H7 (cell line): ENCODE data around the gene ATXN2. TPM values are rescaled to one million over a fixed set of nuclear protein-coding genes. Genes with fewer than 3 reads are reported as not detected.
"Not testable (repeated sequence)": the region's sequence is repeated elsewhere in the genome, so short reads cannot be mapped to it uniquely, and the experiment has no call there.

Experiments used
- DNase-seq: peaks from one replicate; pipeline ENCODE4 v3.0.0; 2012
- H3K27me3 ChIP-seq: 2 replicates; pipeline ENCODE4 v1.6.0; 2011; ENCODE audit warnings: mild to moderate bottlenecking, low read length; ENCODE audit not compliant: control insufficient read depth, insufficient read depth
- H3K36me3 ChIP-seq: replicated peaks from 2 replicates; pipeline ENCODE4 v1.5.1; 2011; ENCODE audit warnings: low read length; ENCODE audit not compliant: control insufficient read depth, insufficient read depth
- H3K4me3 ChIP-seq: 2 replicates; pipeline ENCODE4 v1.5.1; 2011; ENCODE audit warnings: low read depth, mild to moderate bottlenecking, control low read depth, low read length, moderate library complexity; ENCODE audit not compliant: insufficient read depth
- total RNA-seq: library from RNA; depleted of rRNA; stranded (reverse); fragments of >200 nt; shearing (Covaris generic); gene quantifications from 2 replicates; pipeline ENCODE4 v1.2.3, GENCODE V29; 2014

The ATXN2 gene
- total RNA-seq, 1 experiment from 2014 or later = 14.4 TPM

DNA sequence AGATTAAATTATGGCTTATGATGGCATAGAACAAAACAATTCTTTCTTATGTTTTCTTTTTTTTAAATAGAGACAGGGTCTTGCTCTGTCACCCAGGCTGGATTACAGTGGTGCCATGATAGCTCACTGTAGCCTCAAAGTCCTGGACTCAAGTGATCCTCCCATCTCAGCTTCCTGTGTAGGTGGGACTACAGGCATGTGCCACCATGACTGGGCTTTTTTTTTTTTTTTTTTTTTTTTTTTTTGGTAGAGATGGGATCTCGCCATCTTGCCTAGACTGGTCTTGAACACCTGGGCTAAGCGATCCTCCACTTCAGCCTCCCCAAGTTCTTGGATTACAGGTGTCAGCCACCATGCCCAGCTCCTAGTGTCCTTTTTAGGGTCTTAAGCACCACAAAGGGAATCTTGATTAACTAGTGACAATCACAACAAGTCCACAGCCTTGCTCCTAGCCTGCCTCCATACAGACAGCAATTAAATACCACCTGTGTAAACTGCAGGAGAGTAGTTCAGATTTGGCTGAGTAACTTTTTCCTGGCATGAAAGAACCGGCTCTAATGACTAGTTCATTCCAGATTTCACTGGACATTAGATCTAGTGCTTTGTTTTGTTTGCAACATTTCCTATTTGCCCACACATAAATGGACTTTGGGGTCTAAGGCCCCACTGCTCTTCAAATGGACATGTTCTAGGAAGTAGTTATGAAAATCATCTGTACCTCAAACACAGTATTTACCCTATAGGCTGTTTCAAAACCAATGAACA is 131.8 kb downstream of the ATXN2 start:
- no peak for DNase-seq
- Histone ChIP-seq H3K27me3 (no peaks in the 10 kb centered on the region), H3K36me3 (peaks cover 7% of the 10 kb centered on the region), H3K4me3 (no peak overlapping the region)

DNA sequence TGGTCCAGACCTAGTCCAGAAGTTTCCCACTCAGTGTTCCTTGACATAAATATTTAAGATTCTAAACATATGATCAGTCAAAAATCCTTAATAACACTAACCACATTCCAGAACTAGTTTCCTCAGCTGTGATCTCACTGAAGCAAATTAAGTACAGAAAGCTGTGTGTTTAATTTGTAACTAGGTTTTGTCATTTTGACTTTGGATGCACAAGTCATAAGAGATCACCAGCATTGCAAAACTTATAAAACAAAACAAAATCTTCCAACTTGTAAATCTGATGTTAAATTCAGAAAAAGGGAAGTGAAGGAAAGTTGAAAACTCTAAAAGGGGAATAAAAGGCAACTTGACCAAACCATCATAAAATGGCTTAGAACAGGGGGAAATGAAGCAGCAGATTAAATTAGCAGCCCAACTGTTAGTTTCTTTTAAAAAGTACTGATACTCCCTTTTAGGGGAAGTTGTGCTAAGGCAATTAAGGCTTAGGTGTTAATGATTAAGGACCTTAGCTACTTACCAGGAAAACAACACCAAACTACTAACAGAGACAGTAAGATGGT is 136.8 kb downstream of the ATXN2 start:
- H3K4me3 ChIP-seq = no peak overlapping the region
- no peaks in the 10 kb centered on the region for H3K27me3 ChIP-seq
- H3K36me3 ChIP-seq = no peaks in the 10 kb centered on the region; the same call in 1 of the 2 replicates
- DNase-seq = no peak

DNA sequence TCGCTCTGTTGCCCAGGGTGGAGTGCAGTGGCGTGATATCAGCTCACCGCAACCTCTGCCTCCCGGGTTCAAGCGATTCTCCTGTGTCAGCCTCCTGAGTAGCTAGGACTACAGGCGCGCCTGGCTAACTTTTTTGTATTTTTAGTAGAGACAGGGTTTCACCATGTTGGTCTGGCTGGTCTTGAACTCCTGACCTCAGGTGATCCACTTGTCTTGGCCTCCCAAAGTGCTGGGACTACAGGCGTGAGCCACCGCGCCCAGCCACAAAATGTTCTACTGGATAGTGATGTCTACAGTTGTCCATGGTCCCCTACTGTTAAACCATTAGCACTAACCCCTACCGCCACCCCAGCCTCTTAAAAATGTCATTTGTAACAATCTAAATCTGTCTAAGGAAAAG is 139.0 kb downstream of the ATXN2 start:
- DNase-seq, H3K4me3 ChIP-seq, H3K27me3 ChIP-seq: not testable (repeated sequence)
- H3K36me3 ChIP-seq = peaks cover 10% of the 10 kb centered on the region

DNA sequence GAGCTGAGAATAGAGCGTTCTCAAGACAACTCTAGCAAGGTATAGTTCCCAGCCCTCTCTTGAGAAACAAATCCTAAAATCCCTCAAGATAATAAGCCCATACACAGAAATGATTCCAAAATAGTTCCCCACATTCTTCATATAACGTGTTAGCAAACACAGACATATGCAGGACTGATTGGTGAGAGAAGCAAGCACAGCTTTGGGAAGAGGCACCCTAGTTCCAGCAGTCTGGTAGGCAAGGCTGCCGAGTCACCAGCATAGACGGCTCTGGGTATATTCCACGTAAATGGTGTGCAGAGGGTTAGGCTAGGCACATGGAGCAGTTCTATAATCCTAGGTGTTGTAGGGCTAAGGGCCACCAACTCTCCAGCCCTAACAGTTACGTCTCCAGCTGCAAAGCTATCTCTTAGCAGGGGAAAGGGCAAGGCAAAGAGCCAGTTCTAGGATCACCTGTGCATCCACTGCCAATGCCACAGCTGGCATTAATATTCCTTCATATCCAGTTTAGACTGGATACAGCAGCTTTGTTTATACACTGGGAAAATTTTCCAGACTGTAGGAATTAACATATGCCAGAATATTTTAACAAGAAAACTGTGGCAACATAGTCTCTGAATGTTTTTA is 140.5 kb downstream of the ATXN2 start:
- H3K36me3 ChIP-seq = peaks cover 19% of the 10 kb centered on the region
- no peaks in the 10 kb centered on the region for H3K27me3 ChIP-seq
- no peak overlapping the region for H3K4me3 ChIP-seq
- DNase-seq = no peak

DNA sequence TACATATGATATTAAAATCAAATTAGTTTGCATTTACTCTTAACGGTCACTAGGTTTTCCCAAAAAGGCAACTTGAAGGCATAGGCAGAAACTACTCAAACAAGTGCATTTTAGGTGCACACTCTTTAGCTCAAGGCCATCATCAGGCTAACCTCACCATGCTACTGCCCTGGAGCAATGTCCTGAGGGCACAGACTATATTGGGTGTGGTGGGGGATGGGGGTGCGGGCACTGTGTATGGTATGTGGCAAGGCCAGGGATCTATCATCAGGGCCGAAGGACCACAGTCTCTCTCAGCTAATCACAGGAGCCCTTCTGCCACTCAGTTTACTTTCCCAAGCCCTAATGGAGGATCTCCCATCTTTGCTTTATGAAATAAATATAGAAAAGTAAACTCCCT is 141.5 kb downstream of the ATXN2 start:
- Histone ChIP-seq H3K4me3 (no peak overlapping the region), H3K27me3 (no peaks in the 10 kb centered on the region), H3K36me3 (peaks cover 23% of the 10 kb centered on the region)
- peak; percentile 12 for DNase-seq

DNA sequence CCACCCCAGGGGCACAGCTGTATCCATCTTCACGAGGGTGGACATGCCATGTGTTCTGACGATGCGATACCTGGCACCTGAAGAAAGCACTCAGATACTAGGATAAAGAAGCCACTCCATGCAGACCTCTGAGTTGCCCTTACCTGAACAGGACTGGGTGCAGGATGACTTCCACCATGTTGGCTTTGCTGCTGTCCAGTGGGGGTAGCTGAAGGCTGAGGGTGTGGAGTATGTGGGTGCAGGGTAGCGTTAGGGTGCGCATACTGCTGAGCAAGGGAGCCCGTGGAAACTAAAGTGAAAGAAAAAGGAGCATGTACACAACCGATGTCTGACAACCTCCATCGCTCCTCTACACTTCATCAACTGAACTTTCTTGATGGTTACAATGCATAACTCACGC is 142.0 kb downstream of the ATXN2 start:
- peak; percentile 13 for DNase-seq
- Histone ChIP-seq H3K27me3 (no peaks in the 10 kb centered on the region), H3K4me3 (no peak overlapping the region), H3K36me3 (peaks cover 23% of the 10 kb centered on the region)

DNA sequence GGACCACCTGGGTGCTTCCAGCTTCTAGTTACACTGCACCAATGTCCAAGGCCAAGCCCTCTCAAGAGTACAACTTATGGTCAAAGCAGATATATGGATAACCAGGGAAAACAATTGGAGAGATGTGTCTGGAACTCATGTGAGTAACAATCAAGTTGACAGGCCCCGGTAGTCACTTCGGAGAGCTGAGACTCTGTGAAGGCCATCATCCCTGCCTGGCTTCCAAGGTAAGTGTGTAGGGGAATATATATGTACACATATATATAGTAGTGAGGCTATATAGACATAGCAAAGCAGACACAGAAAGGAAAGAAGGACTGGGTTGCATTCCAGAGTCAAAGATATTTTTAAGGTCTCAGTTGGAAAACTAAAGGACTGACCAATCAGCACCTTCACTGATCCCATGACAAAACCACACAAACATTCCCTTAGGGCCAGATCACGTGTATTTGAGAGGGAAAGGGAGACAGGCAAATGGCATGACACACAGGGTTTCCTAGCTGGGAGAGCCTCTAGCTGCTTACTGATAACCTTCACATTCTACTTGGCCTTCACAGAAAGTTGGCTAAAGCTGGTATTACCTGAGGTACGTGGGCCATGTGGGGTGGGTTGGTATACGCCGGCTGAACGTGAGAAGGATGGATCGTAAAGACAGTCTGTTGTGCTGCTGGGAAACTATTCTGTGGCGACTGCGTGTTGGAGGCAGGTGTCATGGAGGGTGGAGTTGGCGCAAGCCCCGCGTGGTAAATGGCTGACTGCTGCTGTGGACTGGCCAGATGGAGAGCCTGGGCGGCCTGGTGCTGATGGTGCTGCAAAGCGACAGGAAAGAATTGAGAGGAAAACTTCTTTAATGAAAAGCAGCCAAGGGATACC is 143.4 kb downstream of the ATXN2 start:
- H3K27me3 ChIP-seq = no peaks in the 10 kb centered on the region
- no peak overlapping the region for H3K4me3 ChIP-seq
- peaks cover 28% of the 10 kb centered on the region for H3K36me3 ChIP-seq
- DNase-seq = peak; percentile 8

DNA sequence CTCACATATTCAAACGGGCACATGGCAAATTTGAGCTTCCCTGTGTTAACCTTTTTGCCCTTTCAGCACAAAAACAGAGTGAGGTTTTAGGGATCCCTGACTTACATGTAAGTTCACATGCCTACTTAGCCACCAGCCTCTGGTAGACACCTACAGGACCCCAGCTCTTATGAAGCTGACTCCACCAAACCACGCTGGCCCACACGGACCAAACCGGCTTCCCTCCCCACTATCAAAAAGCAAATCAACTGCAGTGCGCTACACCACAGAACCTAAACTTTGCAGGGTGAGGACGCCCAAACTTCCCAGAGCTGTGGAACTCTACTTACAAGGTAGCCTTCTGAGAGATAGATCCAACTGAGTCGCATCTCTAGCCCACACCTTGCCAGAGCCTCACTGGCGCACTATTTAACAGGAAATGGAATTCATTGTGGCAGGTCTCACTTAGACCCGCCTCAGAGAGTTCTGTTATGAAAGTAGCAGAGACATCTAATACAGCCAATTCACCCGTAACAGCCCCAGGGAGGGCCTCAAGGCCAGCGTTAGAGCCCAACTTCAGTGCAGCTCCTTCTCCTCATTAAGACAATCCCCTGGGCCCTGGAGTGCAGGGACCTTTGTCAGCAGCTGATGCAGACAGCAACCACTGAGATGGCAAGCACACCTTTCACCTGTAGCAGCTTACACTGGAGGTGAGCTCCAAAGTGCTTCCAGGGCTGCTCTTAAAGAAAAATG is 144.2 kb downstream of the ATXN2 start:
- Histone ChIP-seq H3K27me3 (no peaks in the 10 kb centered on the region), H3K36me3 (peaks cover 34% of the 10 kb centered on the region), H3K4me3 (no peak overlapping the region)
- peak; percentile 25 for DNase-seq

DNA sequence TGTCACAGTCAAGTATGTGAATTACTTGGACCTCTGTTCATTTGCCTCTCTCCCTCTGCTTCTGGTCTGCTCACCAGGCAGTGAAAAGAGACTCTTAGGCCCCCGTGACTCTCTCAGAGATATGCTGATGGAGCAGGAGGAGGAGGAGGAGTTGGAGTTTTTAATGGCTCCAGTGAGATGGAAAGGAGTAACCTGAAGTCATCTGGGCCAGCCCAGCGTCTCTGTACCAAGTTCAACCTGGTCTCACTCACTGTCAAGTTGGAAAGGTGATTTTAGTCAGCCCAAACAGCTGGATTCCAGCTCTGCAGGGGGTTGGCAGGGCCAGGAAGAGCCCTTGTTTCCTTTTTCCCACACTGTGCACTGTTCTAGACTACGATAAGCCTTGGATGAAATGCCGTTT is 144.8 kb downstream of the ATXN2 start:
- Histone ChIP-seq H3K4me3 (no peak overlapping the region), H3K27me3 (no peaks in the 10 kb centered on the region), H3K36me3 (peaks cover 37% of the 10 kb centered on the region)
- peak; percentile 24 for DNase-seq

DNA sequence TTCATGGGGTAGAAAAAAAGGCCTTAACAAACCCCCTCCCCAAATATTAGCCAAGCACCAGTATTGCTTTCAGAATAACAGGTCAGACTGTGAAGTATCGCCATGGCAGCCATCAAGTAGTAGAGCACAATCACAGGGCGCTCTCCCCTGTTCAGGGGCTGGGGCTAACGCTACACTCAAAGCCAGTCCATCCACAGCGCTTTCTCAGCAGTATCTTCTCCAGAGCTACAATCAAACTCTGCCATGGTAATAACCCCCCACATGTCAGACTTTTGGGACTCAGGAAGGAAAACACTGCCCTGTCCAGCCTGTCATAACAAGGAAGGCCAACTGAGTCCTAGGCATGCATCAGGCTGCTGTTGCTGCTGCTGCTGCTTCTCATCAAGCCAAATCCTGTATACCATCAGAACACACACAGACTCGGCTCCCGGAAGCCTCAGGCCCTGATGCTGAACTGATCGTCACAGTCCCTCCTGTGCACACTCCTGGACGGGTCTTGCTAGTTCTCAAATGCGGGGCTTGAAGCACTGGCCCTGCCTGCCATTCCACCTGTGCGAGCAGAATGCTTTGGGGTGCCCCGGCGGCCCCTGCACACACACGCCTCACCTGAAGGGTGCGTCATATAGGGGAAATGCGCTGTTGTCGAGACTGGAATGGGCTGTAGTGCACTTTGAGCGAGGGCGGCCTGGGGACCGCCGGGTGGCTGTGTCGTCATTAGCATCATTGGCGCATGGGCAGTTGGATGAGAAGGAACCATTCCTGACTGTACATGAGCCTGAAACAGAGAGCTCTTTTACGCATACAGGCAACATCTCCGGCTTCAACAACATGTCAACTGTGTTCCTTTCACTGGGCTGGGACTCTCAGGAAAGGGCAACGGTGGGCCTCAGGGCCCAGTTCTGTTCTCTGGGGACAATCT is 145.8 kb downstream of the ATXN2 start:
- peak; percentile 28 for DNase-seq

DNA sequence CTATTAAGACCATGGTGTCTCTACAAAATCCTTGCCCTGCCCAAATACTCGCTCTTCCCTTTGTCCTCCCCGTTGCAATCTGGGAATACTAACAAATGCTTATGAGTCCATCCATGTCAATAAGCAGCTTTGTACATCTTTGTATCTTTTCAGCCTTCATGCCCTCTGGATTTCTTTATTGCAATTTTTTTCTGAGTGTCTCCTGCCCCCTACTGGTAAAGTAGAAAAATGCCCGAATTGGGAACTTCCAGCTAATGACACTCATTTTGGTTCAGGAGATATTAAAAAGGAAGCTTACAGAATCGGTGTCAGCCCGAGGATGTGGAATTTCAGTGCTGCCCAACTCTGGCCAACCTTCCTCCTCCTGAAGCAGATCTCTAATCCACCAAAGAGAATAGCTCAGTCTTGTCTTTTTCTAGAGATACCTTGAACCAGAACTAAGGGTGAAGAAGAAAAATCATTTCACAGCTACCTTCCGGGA is 147.4 kb downstream of the ATXN2 start:
- Histone ChIP-seq H3K27me3 (no peaks in the 10 kb centered on the region), H3K36me3 (peaks cover 55% of the 10 kb centered on the region), H3K4me3 (no peak overlapping the region)
- DNase-seq = peak; percentile 70

More for the DNA sequence above, 145.8 kb downstream of the ATXN2 start:
- H3K4me3 ChIP-seq = no peak overlapping the region
- H3K27me3 ChIP-seq = no peaks in the 10 kb centered on the region
- H3K36me3 ChIP-seq = peaks cover 45% of the 10 kb centered on the region

DNA sequence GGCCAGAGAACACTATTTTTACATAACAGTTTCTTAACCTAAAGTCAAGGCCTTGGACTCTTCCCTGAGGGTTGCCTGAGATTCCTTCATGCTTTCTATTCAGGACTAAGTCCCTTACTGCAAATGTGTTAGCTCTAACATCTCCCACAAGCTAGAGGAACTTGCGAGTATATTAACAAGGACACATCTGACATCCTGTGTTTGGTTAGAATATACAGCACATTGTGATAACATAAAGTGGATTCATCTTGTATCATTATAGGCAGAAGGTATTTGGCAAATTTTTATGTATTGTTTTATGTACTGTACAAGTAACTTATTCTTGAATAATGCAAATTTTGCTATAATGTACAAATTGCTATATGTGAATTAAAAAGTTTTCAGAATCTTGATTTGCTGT is 147.9 kb downstream of the ATXN2 start:
- Histone ChIP-seq H3K4me3 (no peak overlapping the region), H3K27me3 (no peaks in the 10 kb centered on the region), H3K36me3 (peaks cover 57% of the 10 kb centered on the region)
- no peak for DNase-seq

DNA sequence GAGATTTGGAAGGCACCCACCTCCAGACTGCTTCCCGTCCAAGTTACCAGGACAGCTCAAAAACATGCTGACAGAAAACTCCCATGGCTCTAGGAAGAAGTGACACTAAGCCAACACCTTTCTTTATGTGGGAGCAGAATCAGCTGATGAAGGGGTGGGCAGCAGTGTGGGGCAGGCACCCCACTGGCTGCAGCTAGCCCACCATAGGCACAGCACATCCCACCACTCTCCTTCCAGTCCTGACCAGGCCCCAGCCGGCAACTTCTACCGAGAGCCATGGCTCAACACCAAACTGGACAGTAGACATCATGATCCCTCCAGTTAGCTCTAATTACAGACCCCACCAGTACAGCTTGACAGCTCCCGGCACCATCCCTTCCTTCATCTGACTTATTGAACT is 148.4 kb downstream of the ATXN2 start:
- Histone ChIP-seq H3K27me3 (no peaks in the 10 kb centered on the region), H3K36me3 (peaks cover 55% of the 10 kb centered on the region), H3K4me3 (no peak overlapping the region)
- no peak for DNase-seq
